AG20443 (cell line): ENCODE measurements around the gene MYO9B.
"Not testable (repeated sequence)": the region's sequence is repeated elsewhere in the genome, so short reads cannot be mapped to it uniquely, and the experiment has no call there.

Experiments
- DNase-seq: peaks from one replicate; pipeline ENCODE4 v3.0.0; 2012; ENCODE audit warnings: low spot score, mixed read lengths

MYO9B gene

GRCh38 chr19:17180997-17181702 is 105.6 kb downstream of the MYO9B start:
- DNase-seq: no peak

DNA sequence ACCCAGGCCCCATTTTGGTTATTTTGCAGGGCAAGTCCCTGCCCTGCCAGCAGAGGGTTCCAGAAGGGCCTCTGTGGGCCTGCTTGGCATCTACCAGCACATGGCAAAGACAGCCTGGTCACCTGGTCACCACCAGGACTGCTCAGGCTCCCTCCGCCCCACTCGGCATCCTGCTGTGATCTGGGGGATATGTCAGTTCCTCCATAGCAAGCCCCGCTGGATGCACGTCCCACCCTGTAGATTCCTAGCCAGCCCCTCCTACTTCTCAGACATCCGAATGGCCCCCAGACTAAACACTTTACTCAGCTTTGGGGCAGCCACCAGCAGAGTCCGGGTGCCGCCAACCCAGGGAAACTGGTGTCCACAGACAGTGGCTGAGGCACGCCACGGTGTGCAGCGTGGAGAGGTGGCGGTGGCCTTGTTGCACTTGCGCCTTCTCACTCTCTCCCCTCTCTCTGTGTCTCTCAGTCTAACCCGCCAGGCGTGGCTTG is 107.7 kb downstream of the MYO9B start:
- DNase-seq: no peak

DNA sequence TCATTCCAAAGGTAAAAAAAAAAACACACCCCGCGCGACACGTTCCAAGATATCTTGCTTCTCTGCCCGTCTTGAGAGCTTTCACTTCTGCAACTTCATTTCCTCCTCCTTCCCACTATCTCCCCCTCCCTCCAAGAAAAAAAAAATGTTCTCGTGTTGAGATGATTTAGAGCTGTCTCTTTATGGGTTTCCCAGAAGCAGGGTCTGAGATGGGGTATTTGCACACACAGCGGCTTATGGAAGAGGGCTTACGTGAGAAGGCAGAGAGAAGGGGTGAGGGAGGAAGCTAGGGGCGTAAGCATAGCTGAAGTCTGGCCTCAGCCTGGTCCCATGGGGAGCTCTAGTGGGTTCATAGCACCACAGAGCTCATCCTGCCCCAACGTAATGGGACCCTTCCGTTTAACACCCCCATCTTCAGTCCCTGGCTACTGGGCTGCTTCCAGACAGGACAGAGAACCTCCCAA is 108.3 kb downstream of the MYO9B start:
- DNase-seq: no peak

- DNase-seq: no peak
Measured at GRCh38 chr19:17184371-17184841, 108.8 kb downstream of the MYO9B start.

DNA sequence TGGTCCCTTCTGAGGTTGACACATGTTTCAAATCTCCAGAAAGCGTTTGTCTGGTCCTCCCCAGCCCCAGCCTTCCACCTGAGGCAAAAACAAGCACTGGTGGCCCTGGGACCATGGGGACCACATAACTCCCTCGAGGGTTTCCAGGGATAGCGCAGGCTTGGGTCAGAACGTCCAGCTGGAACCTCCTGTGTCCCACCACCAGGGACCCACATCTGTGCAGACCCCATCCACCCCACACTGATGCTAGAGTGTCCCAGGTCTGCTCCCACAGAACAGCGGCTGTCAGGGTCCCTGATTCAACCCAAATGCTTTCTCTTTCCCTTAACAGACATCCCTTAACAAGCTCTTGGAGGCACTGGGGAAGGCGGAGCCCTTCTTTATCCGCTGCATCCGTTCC is 110.0 kb downstream of the MYO9B start:
- no peak for DNase-seq

- not testable (repeated sequence) for DNase-seq
Measured at GRCh38 chr19:17191736-17192135, 116.2 kb downstream of the MYO9B start.

DNA sequence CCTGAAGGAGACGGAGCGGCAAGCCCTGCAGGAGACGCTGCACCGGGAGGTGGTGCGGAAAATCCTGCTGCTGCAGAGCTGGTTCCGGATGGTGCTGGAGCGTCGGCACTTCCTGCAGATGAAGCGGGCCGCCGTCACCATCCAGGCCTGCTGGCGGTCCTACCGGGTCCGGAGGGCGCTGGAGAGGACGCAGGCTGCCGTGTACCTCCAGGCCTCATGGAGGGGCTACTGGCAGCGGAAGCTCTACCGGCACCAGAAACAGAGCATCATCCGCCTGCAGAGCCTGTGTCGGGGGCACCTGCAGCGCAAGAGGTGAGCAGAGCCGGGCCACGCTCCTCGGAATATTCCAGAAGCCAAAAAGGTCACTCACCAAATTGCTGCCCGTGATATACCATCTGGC is 117.2 kb downstream of the MYO9B start:
- no peak for DNase-seq

GRCh38 chr19:17194608-17195007 is 119.0 kb downstream of the MYO9B start:
- DNase-seq: no peak

GRCh38 chr19:17195106-17195505 is 119.5 kb downstream of the MYO9B start:
- DNase-seq: no peak

DNA sequence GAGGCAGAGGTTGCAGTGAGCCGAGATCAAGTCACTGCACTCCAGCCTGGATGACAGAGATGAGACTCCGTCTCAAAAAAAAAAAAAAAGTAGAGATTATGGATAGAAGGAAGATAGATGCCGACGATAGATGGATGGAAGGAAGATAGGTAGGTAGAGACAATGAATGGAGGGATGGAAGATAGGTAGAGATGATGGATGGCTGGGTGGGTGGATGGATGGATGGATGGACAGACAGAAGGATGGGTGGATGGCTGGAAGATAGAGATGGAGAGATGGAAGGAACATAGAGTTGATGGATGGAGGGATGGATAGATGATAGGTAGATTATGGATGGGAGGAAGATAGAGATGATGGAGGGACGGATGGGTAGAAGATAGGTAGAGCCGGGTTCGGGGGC is 121.0 kb downstream of the MYO9B start:
- no peak for DNase-seq

DNA sequence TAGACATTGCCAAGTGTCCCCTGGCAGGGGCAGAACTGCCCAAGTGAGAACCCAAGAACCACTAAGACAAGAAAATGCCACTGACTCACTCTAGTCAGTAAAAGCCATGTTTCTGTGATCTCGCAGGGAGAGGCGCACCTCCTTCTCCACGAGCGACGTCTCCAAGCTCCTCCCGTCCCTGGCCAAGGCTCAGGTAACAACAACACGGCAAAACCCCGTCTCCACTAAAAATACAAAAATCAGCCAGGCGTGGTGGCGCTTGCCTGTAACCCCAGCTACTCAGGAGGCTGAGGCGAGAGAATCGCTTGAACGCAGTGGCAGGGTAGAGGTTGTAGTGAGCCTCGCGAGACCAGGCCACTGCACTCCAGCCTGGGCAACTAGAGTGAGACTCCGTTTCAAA is 122.1 kb downstream of the MYO9B start:
- DNase-seq: no peak

DNA sequence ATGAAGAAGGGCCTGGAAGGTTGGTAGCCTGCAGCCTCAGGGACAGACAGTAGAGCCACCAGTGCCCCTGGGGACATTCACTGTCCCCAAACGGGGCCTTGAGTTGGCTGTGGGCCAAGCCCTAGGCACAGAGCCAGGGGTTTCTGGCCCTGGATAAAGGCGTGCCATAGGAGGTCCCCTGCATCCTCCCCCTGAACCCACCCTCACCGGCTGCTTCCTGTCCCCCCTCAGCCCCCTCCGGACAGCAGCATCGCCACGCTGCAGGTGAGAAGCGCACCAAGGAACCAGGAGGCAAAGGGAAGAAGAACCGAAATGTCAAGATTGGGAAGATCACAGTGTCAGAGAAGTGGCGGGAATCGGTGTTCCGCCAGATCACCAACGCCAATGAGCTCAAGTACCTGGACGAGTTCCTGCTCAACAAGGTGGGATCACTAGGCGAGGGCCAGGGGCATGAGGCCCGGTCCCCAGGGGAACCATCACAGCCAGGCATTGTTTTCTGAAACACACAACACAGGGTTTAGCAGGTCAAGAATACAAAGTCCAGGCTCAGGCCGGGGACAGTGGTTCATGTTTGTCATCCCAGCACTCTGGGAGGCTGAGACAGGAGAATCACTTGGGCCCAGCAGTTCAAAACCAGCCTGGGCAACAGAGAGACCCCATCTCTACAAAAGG is 125.0 kb downstream of the MYO9B start:
- no peak for DNase-seq

DNA sequence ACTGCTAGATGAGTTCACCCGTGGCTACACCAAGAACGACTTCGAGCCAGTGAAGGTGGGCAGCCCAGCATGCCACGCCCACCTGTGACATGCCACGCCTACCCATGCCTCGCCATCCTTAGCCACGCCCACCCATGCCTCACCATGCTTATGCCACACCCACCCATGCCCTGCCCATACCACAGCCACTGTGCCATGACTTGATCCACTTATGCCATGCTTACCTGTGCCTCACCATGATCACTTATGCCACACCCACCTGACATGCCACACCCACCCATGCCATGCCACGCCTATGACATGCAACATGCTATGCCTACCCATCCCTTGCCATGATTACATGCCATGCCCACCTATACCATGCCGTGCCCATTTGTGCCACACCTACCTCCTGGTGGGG is 126.7 kb downstream of the MYO9B start:
- no peak for DNase-seq

DNA sequence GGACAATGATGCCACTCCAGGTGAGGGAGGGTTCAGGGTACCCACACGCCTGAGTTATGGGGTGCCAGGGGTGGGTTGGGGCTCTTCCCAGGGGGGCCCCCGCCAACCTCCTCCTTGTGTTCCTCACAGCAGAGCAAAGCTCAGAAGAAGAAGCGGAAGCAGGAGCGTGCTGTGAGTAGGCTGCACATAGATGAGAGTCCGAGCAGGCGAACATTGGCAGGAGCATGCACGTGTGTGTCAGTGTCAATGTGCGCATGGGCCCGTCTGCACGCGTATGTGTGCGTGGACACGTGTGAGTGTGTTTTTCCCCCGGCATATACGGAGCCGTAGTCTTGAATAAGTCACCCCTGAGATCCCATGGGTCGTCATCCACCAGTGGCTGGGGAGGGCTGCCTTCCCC is 127.1 kb downstream of the MYO9B start:
- DNase-seq: no peak

GRCh38 chr19:17205237-17206140 is 129.9 kb downstream of the MYO9B start:
- DNase-seq: peak; percentile 73

DNA sequence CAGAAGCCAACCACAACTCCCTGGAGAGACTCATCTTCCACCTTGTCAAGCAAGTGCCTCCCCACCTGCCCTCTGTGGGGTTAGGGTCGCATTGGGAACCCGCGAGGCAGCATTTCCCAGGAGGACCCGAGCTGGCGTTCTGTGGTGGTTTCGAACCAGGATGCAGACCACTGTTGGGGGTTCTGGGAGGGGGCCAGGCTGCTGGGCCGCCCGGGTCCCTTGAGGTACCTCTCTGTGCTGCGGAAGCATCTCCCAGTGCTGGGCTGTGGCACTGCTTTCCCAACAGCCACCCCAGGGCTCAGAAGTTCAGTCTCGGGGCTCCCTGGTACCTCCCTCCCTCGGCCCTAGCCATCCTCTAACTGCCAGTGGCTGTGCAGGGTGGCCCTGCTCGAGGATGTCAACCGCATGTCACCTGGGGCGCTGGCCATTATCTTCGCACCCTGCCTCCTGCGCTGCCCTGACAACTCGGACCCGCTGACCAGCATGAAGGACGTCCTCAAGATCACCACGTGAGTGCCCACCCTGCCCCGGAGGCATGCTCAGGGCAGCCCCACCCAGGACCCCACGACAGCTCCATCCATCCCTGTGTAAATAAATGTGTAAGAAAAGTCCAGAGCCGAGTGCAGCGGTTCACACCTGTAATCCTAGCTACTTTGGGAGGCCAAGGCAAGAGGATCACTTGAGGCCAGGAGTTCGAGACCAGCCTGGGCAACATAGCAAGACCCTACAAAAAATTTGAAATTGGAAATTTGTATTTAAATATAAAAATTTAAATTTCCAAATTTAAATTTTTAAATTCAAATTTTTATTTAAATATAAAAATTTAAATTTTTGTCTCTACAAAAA is 131.4 kb downstream of the MYO9B start:
- no peak for DNase-seq

- DNase-seq: peak; percentile 63
Measured at GRCh38 chr19:17209126-17210036, 133.8 kb downstream of the MYO9B start.

- DNase-seq: peak; percentile 11
Measured at GRCh38 chr19:17210296-17210695, 134.7 kb downstream of the MYO9B start.

DNA sequence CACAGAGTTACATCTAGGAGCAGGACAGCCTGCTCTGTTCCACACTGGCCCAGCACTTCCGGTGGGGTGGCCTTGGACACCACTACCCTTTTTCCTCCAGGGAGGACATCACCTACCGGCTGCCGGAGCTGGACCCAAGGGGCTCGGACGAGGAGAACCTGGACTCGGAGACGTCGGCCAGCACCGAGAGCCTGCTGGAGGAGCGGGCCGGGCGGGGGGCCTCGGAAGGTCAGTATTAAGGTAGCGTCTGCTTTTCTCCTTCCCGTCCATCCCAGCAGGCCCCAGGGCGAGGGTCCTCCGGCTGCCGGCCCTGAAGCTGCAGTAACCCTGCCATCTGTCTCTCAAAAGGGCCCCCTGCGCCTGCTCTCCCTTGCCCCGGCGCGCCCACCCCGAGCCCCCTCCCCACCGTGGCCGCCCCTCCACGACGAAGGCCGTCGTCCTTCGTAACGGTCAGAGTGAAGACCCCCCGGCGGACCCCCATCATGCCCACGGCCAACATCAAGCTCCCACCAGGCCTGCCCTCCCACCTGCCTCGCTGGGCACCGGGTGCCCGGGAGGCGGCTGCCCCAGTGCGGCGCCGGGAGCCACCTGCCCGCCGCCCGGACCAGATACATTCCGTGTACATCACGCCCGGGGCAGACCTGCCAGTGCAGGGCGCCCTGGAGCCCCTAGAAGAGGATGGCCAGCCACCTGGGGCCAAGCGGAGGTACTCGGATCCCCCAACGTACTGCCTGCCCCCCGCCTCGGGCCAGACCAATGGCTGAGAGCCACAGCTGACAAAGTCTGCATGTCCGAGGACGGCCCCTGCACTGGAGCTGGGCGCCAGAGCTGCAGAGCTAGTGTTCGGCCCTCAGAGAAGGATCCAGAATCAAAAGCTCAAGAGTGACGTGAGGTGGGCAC is 136.2 kb downstream of the MYO9B start:
- no peak for DNase-seq
